Right renal cortex interstitium (tissue), 3 donors: ENCODE measurements around the gene SPATC1L. TPM values are rescaled to one million over a fixed set of nuclear protein-coding genes. Genes with fewer than 3 reads are reported as not detected.
"Not testable (repeated sequence)": the region's sequence is repeated elsewhere in the genome, so short reads cannot be mapped to it uniquely, and the experiment has no call there.

Source experiments
- DNase-seq, 3 donors: peaks; one replicate each; pipeline ENCODE4 v3.0.0-alpha.2; 2013; ENCODE audit warnings: low read depth in 3 of 3, low spot score in 2 of 3
- polyA plus RNA-seq, 3 donors: library from polyadenylated mRNA; unstranded; fragments of 120-200 nt; gene quantifications; one replicate each; pipeline ENCODE4 v1.2.1, GENCODE V29; 2013; ENCODE audit not compliant: insufficient read length in 3 of 3

The SPATC1L gene
- polyA plus RNA-seq, 3 donors, result 11.2 to 11.4 (median 11.4) TPM

DNA sequence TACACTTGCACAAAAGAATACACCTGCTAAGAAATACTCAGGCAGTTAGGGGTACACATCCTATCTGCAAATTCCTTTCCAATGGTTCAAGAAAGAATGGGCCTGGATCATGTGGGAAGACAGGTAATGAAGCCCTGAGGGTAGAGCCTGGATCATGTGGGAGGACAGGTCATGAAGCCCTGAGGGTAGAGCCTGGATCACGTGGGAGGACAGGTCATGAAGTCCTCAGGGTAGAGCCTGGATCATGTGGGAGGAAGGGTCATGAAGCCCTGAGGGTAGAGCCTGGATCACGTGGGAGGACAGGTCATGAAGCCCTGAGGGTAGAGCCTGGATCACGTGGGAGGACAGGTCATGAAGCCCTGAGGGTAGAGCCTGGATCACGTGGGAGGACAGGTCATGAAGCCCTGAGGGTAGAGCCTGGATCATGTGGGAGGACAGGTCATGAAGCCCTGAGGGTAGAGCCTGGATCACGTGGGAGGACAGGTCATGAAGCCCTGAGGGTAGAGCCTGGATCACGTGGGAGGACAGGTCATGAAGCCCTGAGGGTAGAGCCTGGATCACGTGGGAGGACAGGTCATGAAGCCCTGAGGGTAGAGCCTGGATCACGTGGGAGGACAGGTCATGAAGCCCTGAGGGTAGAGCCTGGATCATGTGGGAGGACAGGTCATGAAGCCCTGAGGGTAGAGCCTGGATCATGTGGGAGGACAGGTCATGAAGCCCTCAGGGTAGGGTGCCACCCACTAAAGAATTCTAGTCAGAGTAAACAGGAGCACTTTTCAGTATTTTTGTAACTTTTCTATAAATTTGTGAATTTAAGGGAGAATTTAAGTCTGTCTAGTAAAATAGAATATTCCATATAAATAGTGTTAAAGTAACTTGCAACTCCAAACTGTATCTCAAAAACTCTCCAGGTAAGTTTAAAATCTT, 16.9 kb upstream of the SPATC1L start:
- not testable (repeated sequence) for DNase-seq

GRCh38 chr21:46199436-46200373, 15.4 kb upstream of the SPATC1L start:
- DNase-seq, result no peak

- no peak for DNase-seq
Observed at GRCh38 chr21:46196733-46197132, 12.5 kb upstream of the SPATC1L start.

- no peak for DNase-seq
Observed at GRCh38 chr21:46195595-46196195, 11.4 kb upstream of the SPATC1L start.

DNA sequence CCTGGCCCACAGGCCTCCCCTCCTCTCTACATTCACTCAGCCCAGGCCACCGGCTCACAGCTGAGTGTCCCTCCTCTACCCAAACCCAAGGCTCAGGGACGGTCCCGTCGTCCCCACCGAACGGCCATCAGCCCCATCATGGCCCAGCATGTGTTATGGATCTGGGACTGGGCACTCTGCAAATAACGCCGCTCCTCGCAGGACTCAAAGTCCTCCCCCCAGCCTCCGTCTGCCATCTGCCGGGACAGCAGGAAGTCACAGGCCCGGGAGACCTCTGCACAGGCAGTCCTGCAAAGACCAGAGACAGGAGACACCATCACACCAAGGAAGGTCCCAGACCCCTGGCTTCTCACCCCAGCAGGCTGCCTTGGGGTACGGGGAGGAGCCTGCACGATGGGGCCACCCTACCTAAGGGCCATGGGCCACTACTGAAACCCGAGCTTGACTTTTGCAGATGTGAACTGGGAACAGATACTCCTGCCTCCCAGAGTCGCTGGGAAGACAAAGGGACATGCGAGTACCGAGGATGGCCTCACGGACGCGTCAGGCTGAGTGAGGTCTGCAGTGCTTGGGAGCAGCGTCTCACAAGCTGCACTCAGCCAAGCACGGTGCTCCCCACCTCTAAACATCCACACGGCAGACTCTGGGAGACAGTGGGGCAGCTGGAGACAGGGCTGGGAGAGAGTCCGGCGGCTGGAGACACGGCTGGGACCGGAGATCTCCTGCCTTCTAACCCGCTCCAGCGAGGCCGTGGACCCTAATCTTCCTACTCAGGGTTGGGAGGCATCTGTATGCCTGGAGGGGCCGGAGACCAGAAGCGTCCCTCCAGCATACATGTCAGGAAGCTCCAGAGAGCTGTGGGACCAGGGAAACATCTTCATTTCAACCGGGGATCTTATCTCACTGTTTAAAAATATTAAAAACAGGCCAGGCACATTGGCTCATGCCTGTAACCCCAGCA, 10.4 kb upstream of the SPATC1L start:
- no peak for DNase-seq

DNA sequence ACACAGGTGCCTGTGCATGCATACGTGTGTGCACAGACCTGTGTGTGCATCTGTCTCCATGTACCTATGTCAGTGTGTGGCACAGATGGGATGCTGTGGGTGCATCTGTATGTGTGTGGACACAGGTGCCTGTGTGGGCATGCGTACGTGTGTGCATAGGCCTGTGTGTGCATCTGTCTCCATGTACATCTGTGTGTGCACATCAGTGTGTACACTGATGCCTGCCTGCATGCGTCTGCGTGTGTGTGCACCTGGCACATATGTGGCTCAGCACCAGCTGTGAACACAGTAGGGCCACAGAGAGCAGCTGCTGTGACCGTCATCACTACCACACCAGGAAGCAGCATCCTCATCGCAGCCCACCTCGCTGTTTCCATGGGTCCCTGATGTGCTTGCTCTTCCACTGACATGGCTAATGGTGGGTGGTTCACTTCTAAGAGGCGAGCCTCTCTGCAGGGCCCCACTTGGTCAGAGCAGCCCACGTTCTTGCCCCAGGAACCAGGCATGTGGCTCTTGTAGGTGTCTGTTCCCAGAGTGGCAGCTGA, 9.6 kb upstream of the SPATC1L start:
- no peak for DNase-seq

- DNase-seq, result no peak
Observed at GRCh38 chr21:46191686-46192575, 7.7 kb upstream of the SPATC1L start.

GRCh38 chr21:46191257-46191685, 7.0 kb upstream of the SPATC1L start:
- no peak for DNase-seq

GRCh38 chr21:46190491-46191131, 6.4 kb upstream of the SPATC1L start:
- DNase-seq, result no peak

GRCh38 chr21:46189959-46190490, 5.8 kb upstream of the SPATC1L start:
- no peak for DNase-seq

DNA sequence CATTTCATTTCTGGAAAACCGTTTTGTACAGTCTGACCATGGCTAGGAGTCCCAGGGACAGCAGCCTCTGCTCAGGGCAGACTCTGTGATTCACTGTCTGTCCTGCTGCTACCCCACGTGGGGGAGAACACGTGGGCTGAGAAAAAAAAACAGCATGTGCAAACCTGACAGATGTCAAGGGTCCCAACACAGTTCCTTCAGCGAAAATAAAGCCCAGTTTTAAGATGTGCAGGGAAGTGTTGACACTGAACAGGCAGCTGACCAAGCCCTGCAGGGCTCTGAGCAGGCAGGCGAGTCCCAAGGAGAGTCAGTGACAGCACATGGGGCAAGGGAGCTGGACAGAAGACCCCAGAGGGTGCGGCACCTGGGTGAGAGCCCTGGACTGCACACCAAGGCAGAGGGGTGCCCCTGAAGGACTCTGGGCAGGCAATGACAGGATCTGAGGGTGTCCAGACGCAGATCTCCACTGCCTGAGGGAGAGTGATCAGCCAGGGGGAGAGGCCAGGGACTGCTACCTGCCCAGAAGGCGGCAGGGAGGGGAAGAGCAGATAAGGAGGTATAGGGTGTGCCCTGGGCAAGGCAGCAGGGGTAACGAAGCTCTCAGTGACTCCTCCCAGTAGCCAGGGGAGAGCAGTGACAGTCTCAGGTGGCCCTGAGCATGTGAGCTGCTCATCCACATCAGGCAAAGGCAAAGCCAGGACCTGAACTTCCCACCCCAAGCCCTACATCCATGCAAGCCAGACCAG, 5.1 kb upstream of the SPATC1L start:
- no peak for DNase-seq

- DNase-seq, result no peak
Observed at GRCh38 chr21:46188226-46189212, 4.3 kb upstream of the SPATC1L start.

DNA sequence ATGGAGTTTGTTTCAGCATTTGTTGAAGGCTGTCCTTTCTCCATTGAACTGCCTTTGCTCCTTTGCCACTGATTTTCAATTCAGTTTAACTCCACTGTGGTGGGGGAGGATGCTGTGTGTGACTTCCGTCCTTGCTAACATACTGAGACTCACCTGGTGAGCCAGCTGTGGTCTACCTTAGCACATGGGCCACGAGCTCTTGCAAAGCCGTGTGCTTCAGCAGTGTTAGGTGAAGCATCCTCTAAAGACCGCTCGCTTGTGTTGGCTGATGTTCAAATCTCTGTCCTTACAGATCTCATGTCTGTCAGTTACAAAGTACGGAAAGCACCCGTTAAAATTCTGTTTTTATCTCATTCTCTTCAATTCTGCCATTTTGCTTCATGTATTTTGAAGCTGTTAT, 3.6 kb upstream of the SPATC1L start:
- no peak for DNase-seq

DNA sequence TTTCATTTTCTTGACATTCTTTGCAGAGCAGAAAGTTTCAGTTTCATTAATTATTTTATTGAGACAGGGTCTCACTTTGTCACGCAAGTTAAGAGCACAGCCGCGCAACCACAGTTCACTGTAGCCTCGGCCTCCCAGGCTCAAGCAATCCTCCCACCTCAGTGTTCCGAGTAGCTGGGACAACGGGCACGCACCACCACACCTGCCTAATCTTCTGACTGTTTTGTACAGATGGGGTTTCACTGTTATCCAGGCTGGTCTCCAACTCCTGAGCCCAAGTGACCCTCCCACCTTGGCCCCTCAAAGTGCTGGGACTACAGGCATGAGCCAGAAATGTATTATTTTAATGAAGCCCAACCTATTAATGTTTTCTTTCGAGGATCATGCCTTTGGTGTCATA, 3.0 kb upstream of the SPATC1L start:
- no peak for DNase-seq

DNA sequence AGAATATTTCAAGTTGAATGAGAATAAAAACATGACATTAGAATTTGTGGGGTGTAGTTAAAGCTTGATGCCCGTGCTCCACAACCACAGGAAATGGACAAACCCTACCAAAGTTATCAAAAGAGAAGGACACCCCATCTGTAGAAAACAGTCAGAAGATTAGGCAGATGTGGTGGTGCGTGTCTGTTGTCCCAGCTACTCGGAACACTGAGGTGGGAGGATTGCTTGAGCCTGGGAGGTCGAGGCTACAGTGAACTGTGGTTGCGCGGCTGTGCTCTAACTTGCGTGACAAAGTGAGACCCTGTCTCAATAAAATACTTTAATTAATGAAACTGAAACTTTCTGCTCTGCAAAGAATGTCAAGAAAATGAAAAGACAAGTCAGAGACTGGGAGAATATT, 1.5 kb upstream of the SPATC1L start:
- no peak for DNase-seq
